DMS 273 treated with DMSO at 0.1 percent for 48 hours (cell line): ENCODE measurements around the gene ZBTB32.

Experiments
- DNase-seq: peaks from one replicate; lab custom pipeline; 2025; lab: John Stamatoyannopoulos, UW

ZBTB32 gene

GRCh38 chr19:35752746-35753350 is 48.5 kb downstream of the ZBTB32 start:
- no peak for DNase-seq

DNA sequence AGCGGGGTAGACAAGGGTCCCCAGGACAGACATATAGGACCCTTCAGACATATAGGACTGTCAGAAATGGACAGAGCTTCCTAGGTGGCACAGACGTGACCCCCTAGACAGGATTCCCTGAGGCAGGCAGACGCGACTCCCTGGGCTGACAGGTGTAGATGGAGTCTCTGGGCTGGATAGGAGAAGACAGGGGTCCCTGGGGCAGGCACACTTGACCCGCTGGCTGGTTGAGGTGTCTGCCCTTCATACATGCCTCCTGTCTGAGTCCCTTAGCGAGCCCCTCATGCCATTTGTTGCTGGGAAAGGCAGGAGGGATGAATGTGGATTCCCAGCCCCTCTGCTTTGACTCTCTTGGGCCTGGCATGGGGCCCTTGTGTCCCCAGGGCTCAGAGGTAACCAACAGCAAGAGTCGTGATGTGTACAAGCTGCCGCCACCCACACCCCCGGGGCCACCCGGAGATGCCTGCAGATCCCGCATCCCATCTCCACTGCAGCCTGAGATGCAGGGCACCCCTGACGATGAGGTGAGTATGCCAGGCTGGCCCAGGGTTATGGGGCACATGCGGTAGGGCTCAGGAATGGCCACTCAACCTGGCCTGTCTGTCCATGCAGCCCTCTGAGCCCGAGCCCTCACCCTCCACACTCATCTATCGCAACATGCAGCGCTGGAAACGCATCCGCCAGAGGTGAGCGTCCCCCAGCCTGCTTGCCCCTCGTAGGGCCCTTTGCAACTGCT is 49.4 kb downstream of the ZBTB32 start:
- DNase-seq: no peak

DNA sequence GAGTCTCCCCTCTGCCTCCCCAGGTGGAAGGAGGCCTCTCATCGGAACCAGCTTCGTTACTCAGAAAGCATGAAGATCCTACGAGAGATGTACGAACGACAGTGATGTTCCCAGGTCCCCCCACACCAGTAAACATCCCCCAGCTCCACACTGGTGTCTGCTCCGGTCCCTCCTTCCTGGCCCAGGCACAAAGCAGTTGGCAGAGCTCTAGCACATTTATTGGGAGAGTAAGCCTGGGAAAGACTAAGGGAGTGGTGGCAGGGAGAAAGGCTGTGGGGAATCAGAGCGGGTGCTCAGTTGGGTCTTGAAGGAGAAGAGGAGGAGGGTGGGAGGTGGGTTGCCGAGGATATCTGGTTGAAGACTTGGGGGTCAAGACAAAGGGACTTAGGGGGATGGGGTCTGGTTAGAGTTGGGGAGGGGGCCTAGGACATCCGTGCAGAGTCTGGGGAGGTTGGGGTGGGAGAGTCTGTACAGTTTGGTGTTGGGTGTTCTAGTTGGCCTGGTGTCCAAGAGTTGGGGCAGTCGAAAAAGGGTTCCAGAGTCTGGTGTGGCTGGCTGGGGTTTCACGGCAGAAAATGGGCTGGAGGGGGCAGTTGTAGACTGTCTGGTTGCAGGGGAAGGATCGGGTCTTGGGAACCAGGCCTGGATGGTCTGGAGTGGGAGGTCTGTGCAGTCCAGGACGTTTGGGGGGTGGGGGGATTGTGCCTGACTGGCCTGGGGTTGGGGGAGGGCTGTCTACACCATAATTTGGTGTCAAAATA is 50.2 kb downstream of the ZBTB32 start:
- no peak for DNase-seq

DNA sequence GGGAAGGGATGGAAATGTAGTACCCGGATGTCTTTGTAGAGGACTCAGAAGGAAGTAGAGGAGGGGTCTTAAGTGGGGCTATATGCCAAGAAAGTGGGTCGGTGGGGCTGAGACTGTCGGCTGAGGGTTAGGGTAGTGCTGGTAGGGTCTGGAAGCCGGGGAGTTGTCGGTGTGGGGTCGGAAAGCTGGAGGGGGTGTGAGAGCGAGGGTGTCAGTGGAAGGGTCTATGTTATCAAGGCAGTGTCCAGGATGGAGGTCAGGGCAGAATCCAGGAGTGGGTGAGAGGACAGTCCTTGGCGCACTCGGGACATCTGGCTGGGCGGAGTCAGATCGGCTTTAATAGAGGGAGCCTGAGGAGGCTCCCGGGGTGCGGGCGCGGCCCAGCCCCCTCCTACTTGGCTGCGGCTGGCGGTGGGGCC is 50.8 kb downstream of the ZBTB32 start:
- no peak for DNase-seq

- DNase-seq: no peak
Observed at GRCh38 chr19:35755550-35756376, 51.4 kb downstream of the ZBTB32 start.

DNA sequence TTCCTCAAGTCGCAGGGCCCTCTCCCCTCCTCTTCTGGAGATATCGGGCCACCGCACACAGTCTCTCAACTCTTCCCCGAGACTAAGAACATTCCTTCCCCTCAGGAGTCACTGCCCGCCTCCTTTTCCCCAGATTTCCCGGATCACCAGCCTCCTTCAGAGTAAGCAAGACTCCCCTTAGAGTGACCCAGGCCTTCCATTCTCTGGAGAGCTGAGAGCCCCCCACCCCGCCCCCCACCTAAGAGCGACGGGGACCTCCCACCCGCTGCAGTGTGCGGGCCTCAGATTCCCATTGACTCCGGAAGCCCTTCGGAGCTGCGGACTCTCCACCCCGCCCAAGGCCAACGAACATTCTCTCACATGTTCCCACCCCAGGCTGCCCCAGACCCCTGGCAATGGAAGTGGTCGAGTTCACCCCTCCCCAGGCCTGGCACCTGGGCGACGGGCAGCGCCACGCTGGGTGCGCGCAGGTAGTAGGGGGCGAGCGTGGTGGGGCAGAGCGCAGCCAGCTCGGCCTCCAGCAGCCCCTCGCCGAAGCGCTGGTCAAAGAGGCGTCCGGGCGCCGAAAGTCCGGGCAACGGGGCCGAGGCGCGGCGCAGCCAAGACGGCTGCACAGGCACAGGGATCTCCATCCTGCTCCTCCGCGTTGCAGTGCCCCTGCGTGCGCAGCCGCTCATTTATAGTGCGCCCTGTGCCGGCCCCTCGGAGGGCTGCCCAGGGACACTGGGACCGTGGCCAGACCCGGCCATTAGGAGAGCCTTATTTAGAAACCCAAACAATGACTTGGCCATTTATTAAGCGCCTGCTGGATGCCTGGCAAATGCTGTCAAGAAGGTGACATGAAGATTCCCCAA is 52.2 kb downstream of the ZBTB32 start, which contains the start of gene HSPB6:
TSS of gene HSPB6 (minus strand) at position 653 of the 854 bp plus-strand sequence. CDS start at position 632, 21 bp downstream.
- no peak for DNase-seq

GRCh38 chr19:35757231-35757748 is 52.9 kb downstream of the ZBTB32 start:
- DNase-seq: peak; percentile 92

DNA sequence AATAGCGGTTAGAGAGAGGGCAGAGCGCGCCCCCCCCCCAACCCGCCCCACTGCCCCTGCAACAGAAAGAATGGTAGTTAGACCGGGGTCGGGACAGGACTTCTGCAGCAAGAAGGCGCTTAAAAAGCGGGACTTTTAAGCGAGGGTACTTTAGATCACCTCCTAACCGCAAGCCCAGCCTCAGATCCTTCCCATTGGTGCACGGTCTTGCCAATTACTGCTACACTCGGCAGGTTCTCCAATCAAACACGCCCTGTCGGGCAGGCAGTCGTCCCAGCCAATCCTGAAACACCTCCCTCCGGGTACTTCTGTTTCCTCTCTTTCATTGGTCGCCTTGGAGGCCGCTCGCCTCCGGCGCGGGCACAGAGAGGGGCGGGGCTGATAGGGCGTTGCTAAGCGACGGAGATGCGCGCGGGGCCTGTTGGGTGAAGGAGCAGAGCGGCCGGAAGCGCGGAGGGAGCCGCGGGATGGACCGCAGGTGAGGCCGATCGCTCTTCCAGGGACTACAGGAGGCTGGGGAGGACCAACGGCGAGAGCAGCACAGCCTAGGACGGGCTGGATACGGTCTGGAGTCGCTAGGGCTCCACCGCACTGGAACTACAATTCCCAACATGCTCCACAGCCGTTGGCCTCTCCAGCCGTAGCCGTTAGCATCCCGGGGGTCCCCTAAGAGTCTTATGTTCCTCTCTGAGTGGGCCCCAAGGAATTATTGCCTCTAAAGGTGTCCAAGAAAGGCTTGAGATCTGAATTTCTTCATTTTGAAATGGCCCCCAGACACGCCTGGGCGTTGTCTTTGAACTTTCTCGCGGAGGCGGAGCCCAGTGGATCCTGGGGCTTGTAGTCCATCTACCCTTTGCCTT is 53.6 kb downstream of the ZBTB32 start, which contains the start of gene PROSER3:
TSS of gene PROSER3 (plus strand) at position 428 of the 860 bp plus-strand sequence. CDS start at position 468, 40 bp downstream.
- DNase-seq: peak; percentile 99

DNA sequence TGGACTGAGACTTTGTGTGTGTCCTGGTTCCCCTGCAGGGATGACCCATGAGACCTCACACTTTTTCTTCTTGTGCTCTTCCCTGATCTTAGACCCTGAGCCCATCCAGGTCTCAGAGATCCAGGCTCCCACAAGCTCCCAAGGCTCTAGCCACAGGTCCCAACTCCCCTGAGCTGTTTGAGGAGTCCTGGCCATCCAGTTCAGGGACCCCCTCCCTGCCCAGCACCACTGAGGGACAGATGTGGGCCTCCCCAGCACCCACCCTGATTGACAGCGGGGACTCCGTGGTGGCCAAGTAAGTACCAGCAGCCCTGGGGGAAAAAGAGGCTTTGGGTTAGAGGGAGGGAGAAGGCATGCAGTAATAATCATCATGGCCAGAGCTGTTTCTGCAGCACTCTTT is 55.3 kb downstream of the ZBTB32 start:
- DNase-seq: no peak

- no peak for DNase-seq
Observed at GRCh38 chr19:35760711-35761349, 56.5 kb downstream of the ZBTB32 start.

GRCh38 chr19:35764432-35765315 is 60.3 kb downstream of the ZBTB32 start:
- DNase-seq: no peak
